ENCODE data around the gene PITHD1.
"Not testable (repeated sequence)": the region's sequence is repeated elsewhere in the genome, so short reads cannot be mapped to it uniquely, and the experiment has no call there.

PITHD1 gene

DNA sequence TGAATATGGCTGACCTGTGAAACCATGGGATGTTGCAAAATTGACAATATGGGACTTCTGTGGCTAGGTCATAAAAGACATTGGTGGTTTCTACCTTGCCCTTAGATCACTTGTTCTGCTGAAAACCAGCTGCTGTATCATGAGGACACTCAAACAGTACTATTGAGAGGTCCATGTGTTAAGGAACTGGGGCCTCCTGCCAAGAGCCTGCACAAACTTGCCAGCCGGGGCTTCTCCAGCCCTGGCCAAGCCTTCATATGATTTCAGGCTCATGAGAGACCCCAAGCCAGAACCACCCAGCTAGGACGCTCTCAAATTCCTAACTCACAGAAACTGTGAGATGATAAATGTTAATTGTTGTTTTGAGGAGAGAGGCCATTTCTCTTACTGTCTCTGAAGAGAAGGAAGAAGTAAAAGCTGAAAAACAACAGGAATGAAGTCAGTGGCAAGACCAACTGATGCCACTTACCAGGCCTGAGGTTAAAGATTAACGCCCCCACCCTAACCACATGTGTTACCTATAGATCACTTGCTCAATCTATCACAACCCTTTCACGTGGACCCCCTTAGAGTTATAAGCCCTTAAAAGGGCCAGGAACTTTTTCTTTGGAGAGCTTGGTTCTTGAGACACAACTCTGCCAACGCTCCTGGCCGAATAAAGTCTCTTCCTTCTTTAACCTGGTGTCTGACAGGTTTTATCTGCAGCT lies 3.9 kb upstream of the PITHD1 start:
- DNase-seq: no peak

DNA sequence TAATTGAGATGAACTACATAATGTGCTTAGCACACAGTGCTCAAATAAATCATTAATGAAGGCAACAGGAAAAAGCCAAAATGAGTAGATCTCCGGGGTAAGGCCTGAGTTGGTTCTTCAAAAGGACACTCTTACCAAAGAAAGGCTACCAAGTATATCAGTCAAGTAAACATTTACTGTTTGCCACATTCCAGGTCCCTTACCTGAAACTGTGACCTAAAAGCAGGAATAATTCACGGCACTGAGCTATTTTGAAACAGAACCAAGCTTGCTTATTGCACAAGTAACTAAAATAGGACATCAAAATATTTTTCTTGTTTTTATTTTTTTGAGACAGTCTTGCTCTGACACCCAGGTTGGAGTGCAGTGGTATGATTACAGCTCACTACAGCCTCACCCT lies 2.0 kb upstream of the PITHD1 start:
- DNase-seq: no peak

DNA sequence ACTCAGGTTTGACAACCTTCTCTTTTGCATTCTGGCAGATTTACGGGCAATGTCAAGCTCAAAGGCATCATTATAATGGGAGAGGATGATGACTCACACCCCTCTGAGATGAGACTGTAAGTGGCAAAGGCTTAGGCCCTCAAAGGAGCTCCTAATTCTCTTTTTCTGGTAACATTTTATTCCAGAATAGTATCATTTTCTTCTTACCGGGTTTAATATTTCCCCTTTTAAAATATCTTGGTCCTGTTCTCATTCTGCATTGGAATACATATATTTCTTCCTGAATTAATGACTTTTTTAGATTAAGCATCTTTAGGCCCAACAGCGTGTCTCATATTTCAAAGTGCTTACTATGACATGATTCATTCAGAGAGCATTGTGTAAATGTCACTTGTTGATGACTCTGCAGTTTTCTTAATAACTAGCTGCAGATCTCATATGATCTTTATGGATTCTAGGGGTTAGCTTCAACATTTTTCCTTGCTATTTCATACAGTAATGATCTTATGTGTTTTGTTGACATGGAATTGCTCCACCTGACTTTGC lies 1.7 kb downstream of the PITHD1 start:
- no peak for DNase-seq

DNA sequence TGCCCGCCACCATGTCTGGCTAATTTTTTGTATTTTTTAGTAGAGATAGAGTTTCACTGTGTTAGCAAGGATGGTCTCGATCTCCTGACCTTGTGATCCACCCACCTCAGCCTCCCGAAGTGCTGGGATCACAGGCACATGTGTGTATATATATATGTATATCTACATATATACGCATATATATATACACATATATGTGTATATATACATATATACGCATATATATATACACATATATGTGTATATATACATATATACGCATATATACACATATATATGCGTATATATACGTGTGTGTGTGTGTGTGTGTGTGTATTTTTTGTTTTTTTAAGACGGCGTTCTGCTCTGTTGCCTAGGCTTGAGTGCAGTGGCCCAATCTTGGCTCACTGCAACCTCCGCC lies 4.9 kb downstream of the PITHD1 start:
- DNase-seq: not testable (repeated sequence)

DNA sequence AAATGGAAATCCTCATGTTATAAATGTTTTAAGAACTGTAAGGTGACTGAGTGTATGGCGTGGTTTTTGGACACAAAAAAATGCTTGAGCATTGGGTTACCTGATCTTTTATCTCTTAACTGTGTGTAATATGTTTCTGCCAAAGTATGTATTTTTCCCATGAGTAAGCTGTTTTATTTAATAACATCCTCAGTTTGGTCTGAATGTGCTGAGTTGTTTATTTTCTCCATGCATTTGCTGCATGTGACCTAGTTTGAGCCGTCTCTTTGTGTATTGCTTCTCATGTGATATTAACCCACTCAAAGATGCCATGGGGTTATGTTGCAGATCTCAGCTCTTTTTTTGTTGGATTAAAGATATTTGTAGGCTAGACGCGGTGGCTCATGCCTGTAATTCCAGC lies 6.6 kb downstream of the PITHD1 start:
- no peak for DNase-seq

DNA sequence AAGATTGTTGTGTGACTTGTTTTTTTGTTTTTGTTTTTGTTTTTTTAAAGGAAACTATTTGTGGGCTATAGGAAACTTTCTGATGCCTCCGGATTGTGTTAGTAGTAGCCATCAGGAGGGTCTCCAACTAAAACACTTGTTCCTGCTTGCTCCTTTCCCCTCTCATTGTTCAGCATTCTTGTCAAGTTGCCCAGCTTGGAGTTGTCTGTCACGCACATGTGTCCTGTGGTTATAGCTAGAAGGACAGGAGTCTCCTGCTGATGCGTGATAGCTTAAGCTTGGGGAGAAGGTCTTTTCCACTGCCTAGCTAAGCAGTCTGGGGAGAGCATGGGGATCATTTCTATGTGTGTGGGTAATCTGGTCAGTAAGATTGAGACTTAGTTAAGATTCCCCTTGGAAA lies 9.5 kb downstream of the PITHD1 start:
- no peak for DNase-seq

DNA sequence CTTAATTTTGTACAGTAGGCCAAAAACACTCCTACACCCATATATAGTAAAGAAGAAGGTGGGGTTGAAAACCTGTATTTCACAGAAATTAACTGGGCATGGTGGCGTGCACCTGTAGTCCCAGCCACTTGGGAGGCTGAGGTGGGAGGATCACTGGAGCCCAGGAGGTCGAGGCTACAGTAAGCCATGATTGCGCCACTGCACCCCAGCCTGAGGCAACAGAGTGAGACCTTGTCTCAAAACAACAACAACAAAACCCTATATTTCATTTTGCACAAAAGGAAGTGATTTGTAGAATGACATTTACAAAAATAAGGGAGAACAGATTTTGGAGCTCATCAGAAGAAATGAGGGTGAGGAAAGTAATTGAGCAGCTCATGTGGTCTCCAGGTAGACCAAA lies 10.5 kb downstream of the PITHD1 start:
- no peak for DNase-seq

DNA sequence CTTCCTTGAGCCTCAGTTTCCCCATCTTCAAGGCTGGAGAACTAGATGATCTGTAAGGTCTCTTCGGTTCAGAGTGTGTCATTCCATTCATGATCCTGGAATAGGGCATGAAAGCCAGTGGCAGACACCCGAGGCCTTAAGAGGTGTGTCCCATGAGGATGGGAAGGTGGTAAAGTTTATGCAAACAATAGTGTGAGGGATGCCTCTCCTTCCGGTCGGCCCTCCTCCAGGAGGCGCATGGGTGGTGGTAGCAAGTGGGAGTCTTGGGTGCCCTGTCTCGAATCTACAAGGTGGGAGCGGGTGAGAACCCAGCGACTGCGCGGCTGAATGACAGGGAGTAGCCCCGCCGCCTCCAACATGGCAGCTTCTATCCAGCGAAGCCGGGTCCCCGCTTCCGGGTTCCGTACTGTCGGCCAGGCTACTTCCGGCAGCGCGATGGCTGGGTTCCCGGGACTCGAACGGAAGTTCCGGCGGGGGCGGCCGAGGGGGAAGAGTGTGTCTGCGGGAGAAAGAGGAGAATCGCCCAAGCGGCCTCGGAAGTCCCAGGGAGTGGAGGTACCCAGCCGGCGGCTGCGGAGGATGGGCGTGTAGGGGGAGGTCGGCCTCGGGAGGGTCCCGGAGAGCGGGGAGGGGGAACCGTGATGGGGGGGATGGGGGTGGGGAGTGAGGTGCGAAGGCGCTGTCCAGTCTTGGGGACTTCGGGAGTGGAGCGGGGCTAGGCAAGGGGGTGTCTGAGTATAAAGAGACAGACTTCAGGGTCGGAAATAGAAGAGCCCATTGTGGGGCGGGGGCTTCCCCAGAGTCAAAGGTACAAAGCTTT lies 12.7 kb downstream of the PITHD1 start, which contains the start of gene LYPLA2:
TSS of gene LYPLA2 (plus strand) at position 450 of the 820 bp plus-strand sequence. CDS start 1,538 bp downstream, outside the sequence.
- peak; percentile 96 for DNase-seq

DNA sequence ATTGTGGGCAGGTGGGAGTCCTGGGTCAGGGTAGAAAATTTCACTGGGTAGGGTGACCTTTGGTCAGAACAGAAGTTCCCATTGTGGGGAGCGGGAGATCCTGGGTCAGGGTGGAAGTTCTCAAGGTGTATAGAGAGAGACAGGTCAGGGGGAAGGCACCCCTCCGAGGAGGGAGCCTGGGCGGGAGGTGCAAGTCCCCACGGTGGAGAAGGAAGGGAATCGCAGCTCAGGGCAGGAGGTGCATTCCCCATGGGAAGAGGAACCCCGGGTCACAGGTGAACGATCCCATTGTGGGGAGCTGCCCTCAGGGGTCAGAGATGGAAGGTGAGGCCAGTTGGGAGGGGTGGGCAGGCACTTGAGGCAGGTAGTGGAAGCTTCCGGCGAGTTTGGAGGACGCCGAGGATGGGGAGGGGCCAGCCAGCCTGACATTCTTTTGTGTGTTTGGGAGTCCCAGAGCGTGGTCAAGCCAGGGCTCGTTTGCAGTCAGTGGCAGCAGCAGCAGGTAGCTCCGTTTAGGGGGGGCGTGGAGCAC lies 13.4 kb downstream of the PITHD1 start:
- no peak for DNase-seq

DNA sequence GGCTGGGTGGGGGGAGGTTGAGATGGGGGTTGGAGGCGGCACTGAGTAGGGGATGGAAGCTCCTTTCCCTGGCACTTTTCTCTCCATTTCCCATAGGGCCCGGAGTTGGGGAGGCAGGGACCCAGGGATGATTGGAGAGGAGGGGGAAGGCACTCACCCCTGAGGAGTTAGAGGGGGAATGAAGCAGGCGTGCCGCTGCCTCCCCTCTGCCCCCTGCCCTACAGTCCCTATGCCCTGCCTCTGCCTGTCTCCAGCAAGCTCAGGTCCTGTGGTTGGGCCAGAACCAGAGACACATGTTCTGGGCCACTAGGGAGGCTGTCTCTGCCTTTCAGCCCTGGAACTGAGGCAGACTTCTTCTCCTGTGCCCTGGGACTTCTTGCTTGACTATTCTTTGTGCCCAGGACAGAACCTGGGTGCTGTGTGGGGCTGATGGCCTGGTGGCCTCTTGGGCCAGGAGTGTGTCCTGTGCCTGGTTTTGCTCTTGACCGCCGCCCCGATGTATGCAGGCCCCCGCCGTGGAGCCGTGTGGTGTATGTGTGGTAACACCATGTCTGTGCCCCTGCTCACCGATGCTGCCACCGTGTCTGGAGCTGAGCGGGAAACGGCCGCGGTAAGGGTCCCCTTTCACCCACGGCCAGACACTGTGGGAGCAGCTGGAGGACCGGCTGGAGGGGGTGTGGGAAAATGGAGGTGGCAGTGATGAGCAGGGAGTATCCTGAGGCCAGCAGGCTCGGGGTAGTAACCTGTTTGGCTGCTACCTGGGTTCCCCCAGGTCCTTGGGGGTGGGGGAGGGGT lies 14.1 kb downstream of the PITHD1 start:
- no peak for DNase-seq

DNA sequence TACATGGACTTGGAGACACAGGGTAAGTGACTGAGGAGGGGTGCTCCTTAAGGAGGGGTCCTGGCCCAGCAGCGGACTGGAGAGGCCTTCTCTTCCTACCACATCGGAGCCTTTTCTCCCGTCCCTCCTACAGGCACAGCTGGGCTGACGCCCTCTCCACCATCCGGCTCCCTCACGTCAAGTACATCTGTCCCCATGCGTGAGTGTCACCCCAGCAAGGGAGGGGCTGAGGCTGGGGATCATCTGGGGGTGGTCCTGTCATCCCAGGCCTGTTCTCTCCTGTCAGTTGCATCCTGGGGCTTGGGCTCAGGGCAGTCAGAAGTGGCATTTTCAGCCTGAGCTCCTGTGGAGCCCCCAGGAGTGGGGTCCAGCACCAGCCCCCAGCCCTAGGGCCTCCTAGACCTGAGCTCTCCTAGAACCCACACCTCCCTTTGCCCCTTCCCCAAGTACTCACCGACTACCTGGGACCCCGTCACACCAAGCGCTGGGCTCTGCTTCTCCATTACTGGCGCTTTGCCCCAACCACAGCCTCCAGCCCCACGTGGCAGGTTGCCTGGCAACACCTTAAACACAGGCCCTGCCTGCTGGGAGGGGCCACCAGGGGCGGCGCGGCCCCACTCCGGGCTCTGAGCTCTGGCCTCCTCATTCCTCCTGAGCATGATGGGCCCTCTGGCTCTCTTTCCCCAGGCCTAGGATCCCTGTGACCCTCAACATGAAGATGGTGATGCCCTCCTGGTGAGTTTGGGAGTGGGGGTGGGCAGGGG lies 15.0 kb downstream of the PITHD1 start:
- DNase-seq: peak; percentile 68

DNA sequence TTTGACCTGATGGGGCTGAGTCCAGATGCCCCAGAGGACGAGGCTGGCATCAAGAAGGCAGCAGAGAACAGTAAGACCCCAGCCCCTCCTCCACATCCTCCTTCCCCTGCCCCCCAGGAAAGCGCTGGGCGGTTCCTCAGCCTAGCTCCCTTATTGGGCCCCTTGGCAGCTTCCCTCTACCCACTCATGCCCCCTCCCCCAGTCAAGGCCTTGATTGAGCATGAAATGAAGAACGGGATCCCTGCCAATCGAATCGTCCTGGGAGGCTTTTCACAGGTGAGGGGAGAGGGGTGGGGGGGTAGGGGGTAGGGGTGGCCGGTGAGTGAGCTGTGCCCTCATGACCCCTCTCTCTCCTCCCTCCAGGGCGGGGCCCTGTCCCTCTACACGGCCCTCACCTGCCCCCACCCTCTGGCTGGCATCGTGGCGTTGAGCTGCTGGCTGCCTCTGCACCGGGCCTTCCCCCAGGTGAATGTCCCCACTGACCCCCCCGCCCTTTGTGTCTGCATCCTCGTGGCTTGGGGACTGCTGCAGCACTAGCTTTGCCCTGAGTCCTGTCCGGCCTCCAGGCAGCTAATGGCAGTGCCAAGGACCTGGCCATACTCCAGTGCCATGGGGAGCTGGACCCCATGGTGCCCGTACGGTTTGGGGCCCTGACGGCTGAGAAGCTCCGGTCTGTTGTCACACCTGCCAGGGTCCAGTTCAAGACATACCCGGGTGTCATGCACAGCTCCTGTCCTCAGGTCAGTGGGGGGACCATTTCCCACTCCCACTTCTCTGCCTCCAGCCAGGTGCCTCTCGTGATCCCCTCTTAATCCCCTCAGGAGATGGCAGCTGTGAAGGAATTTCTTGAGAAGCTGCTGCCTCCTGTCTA lies 15.9 kb downstream of the PITHD1 start:
- DNase-seq: no peak

DNA sequence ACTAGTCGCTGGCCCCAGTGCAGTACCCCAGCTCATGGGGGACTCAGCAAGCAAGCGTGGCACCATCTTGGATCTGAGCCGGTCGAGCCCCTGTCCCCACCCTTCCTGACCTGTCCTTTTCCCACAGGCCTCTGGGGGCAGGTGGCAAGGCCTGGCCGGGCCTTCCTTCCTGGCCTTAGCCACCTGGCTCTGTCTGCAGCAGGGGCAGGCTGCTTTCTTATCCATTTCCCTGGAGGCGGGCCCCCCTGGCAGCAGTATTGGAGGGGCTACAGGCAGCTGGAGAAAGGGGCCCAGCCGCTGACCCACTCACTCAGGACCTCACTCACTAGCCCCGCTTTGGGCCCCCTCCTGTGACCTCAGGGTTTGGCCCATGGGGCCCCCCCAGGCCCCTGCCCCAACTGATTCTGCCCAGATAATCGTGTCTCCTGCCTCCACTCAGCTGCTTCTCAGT lies 16.5 kb downstream of the PITHD1 start:
- not testable (repeated sequence) for DNase-seq

DNA sequence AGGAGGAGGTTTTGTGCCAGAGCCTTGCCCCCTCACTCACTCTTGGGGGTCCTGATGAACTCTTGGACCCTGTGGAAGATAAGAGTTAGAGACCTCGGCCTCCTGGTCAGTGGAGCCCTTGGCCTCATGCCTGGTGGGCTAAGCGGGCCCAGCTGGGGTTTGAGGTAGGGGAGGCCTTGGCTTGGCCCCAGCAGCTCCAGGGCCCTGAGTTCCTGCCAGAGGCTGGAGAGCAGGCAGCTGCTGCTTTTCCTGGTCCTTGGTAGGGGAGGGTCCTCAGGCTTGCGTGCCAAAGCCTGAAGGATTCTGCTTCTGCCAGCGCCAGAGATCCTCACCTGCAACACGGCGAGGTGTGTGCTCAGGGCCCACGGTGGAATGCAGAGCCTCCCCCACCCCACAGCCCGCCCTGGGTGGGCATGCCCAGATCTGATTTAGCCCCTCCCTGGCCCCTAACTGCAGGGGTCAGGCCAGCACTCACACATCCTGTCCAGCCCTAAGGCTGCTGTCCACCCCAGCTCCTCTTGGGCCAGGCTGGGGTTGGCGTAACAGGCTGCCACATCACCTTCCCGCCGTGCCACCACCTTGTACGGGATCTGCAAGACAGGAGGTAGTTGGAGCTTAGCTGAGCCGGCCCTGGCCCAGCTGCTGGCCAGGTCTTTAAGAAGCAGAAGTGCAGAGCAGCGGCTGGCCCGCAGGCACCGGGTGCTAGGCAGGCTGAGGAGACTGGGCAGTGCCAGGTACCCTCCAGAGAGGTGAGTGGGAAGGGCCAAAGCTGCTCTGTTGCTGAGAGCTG lies 17.7 kb downstream of the PITHD1 start:
- no peak for DNase-seq

DNA sequence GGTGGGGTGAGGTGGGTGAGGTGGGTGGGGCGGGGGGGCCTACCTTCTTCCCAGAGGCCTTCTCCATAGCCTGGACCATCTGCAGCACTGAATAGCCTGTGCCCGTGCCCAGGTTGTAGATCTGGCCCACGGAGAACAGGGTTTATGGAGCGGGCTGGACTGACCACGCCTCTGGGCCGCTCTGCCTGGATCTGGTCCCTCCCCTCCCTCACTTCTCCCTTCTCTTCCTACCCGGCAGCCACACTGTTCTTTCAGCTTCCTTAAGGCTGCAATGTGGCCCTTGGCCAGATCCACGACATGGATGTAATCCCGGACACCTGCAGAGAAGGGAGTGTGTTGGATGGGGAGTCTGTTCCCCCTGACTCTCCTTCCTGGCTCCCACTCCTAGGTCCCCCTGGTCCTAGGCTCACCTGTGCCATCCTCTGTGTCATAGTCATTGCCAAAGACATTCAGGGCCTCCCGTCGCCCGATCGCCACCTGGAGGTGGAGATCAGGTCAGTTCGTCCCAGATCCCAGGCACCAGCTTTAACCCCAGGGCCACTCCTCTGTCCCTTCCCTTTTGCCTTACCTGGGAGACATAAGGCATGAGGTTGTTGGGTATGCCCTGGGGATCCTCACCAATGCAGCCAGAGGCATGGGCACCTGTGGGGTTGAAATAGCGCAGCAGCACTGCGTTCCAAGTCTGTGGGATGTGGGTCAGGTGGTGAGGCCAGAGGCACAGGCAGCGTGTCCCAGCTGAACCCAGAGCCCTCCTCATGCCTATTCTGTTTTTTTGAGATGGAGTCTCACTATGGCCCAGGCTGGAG lies 18.5 kb downstream of the PITHD1 start:
- no peak for DNase-seq

DNA sequence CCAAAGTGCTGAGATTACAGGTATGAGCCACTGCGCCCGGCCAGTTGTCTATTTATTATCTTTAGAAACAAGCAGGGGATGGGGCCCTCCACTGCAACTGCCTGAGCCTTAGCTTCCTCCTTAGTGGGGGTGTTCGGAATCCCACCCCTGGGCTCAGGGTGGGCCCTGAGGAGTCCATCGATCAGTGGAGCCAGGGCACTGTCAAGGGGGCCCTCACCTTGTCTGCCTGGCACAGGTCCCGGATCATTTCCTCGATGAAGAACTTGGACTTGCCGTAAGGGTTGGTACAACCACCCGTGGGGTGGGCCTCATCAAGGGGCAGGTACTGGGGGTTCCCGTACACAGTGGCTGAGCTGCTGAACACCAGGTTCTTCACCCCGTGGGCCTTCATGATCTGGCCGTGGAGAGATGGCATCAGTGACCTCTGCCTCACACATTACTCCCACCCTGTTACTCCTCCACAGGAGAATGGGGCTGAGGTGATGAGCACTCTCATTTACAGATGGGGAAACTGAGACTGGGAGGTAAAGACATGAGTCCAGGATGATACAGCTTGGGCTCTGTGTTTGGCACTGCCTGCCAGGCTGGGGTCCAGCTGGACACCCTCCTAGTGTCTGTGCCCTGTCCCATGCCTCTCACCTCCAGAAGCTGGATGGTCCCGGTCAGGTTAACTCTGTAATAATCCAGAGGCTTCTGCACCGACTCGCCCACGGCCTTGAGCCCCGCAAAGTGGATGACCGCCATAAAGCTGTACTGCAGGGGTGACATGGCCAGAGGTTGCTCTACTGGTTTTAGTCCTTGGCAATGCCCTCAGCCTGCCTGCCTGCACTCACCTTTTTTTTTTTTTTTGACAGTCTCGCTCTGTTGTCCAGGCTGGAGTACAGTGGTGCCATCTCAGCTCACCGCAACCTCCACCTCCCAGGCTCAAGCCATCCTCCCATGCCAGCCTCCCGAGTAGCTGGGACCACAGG lies 19.5 kb downstream of the PITHD1 start:
- DNase-seq: no peak

DNA sequence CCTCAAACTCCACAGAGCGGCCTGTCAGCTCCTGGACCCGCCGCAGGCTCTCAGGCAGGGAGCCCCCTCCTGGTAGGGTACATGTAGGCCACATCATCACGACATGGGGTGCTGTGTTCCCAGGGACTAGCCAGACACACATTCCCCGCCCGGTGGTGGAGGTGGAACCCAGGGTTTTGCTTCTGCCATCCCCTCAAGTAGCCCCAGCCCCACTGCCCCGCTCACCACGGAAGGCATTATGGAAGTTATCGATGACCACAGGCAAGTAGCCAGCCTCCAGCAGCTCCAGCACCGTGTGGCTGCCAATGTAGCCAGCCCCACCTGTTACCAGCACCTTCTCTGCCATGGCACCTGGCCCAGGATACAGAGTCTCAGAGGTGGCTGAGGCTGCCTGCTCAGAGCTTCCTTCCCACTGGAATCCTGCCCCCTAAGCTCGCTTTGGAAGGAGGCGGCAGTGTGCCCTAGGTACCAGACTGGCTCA lies 20.5 kb downstream of the PITHD1 start:
- DNase-seq: no peak

DNA sequence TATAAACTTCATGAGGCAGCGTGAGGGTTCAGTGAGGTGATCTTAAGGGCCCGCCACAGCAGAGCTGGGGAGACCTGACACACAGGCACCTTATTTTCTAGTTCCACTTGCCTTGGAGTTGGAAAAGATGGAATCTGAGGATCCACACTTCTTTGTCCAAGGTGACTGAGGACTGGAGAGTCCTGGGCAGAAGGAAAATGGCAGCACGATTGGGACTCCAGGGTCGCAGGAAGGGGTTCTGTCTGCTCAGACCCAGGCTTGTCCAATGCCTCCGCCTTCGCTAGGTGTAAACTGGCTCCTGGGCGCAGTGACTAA lies 21.0 kb downstream of the PITHD1 start:
- DNase-seq: no peak
